Stimulated activated CD8-positive, alpha-beta memory T cell treated with anti-CD3 and anti-CD28 coated beads, Interleukin-4, amount 100 ng/mL, for 48 hours (primary cell): Measurements from ENCODE around the gene ALPK1.
"Not testable (repeated sequence)": the region's sequence is repeated elsewhere in the genome, so short reads cannot be mapped to it uniquely, and the experiment has no call there.

Experiments
- DNase-seq: peaks from one replicate; pipeline ENCODE4 v3.0.0-alpha.2; 2020

ALPK1 gene

GRCh38 chr4:112473985-112474384, 176.8 kb downstream of the ALPK1 start:
- no peak for DNase-seq

GRCh38 chr4:112485930-112486329, 188.8 kb downstream of the ALPK1 start:
- no peak for DNase-seq

- not testable (repeated sequence) for DNase-seq
Measured at GRCh38 chr4:112490808-112491207, 193.6 kb downstream of the ALPK1 start.
